Pulmonary artery endothelial cell (primary cell): Measurements from ENCODE around the gene TSC22D4. TPM values are rescaled to one million over a fixed set of nuclear protein-coding genes. Genes with fewer than 3 reads are reported as not detected.
A peak's percentile ranks its signal among the peaks of the same experiment; 100 is the strongest.
"Not testable (repeated sequence)": the region's sequence is repeated elsewhere in the genome, so short reads cannot be mapped to it uniquely, and the experiment has no call there.

Source experiments
- DNase-seq: peaks from one replicate; pipeline ENCODE4 v3.0.0-alpha.2; 2011; ENCODE audit warnings: low read depth, low spot score
- total RNA-seq: library from RNA; depleted of rRNA; stranded (reverse); fragments of >200 nt; gene quantifications from 2 replicates; pipeline ENCODE4 v1.2.3, GENCODE V29; 2014

Gene TSC22D4
- total RNA-seq: 31.1 and 35.0 TPM in 2 replicates

- DNase-seq: peak; percentile 78
Measured at GRCh38 chr7:100478958-100479660, at the start of gene TSC22D4. Gene TSC22D4 (minus strand): TSS chr7:100479214. CDS start chr7:100478038, 1,176 bp downstream.

GRCh38 chr7:100528108-100528866, 49.3 kb upstream of the TSC22D4 start:
- not testable (repeated sequence) for DNase-seq

GRCh38 chr7:100523192-100523591, 44.2 kb upstream of the TSC22D4 start:
- DNase-seq: not testable (repeated sequence)

- not testable (repeated sequence) for DNase-seq
Measured at GRCh38 chr7:100521909-100522593, 43.0 kb upstream of the TSC22D4 start.

- DNase-seq: no peak
Measured at GRCh38 chr7:100521076-100521475, 42.1 kb upstream of the TSC22D4 start.

- no peak for DNase-seq
Measured at GRCh38 chr7:100520138-100520537, 41.1 kb upstream of the TSC22D4 start.

- no peak for DNase-seq
Measured at GRCh38 chr7:100519580-100519979, 40.6 kb upstream of the TSC22D4 start.

GRCh38 chr7:100517305-100517704, 38.3 kb upstream of the TSC22D4 start:
- DNase-seq: no peak

- no peak for DNase-seq
Measured at GRCh38 chr7:100516135-100516812, 37.3 kb upstream of the TSC22D4 start.

GRCh38 chr7:100515072-100515532, 36.1 kb upstream of the TSC22D4 start:
- DNase-seq: peak; percentile 24

- no peak for DNase-seq
Measured at GRCh38 chr7:100513212-100513810, 34.3 kb upstream of the TSC22D4 start.

- DNase-seq: no peak
Measured at GRCh38 chr7:100510437-100511239, 31.6 kb upstream of the TSC22D4 start.

- no peak for DNase-seq
Measured at GRCh38 chr7:100509231-100509630, 30.2 kb upstream of the TSC22D4 start.

- no peak for DNase-seq
Measured at GRCh38 chr7:100506356-100506923, 27.4 kb upstream of the TSC22D4 start.

- DNase-seq: no peak
Measured at GRCh38 chr7:100504887-100505611, 26.0 kb upstream of the TSC22D4 start.

- DNase-seq: not testable (repeated sequence)
Measured at GRCh38 chr7:100504031-100504430, 25.0 kb upstream of the TSC22D4 start.

GRCh38 chr7:100500743-100501142, 21.7 kb upstream of the TSC22D4 start:
- DNase-seq: not testable (repeated sequence)

- no peak for DNase-seq
Measured at GRCh38 chr7:100496509-100496908, 17.5 kb upstream of the TSC22D4 start.
